HG02852 (cell line): Measurements from ENCODE around the gene HES6.

Source experiments
- ATAC-seq: cut with Tn5 transposase; IDR thresholded peaks from one replicate; pipeline ENCODE4 v1.9.1; 2021; ENCODE audit warnings: mild to moderate bottlenecking, moderate library complexity; ENCODE audit not compliant: unreplicated experiment

Gene HES6

GRCh38 chr2:238202326-238203093 lies 37.3 kb downstream of the HES6 start:
- no peak for ATAC-seq

- ATAC-seq = no peak
Measured at GRCh38 chr2:238190445-238190844, 49.4 kb downstream of the HES6 start.
